GM18907 (cell line): ENCODE data around the gene NT5C1B.
A peak's percentile ranks its signal among the peaks of the same experiment; 100 is the strongest.
"Not testable (repeated sequence)": the region's sequence is repeated elsewhere in the genome, so short reads cannot be mapped to it uniquely, and the experiment has no call there.

Source experiments
- ATAC-seq: cut with Tn5 transposase; IDR thresholded peaks from one replicate; pipeline ENCODE4 v1.9.1; 2021; ENCODE audit warnings: mild to moderate bottlenecking, moderate library complexity; ENCODE audit not compliant: unreplicated experiment

Gene NT5C1B

GRCh38 chr2:18589354-18589753 lies at the start of gene NT5C1B:
Gene NT5C1B (minus strand): TSS chr2:18589569. CDS start chr2:18589468, 101 bp downstream.
- no peak for ATAC-seq

GRCh38 chr2:18637196-18637595 lies 47.8 kb upstream of the NT5C1B start:
- ATAC-seq: no peak

- ATAC-seq: not testable (repeated sequence)
These were observed 43.3 kb upstream of the NT5C1B start for GRCh38 chr2:18632699-18633098.

DNA sequence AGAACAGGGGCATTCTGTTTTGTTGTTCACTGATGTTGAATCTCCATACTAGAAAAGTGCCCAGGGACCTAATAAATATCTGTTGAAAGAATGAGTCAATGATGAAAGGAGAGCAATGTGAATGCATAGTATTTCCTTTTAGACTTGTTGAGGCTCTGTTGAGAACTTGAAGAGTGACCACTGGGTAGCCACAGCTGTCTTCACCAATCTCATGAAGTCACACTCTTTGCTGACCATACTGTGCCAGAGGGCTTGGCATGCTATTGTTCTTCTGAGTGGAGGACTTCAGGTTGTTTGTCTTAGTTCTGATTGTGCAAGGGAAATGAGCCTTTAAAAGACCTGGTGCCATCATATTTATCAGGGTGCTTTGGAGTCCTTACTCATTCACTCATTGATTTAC lies 41.6 kb upstream of the NT5C1B start:
- no peak for ATAC-seq

DNA sequence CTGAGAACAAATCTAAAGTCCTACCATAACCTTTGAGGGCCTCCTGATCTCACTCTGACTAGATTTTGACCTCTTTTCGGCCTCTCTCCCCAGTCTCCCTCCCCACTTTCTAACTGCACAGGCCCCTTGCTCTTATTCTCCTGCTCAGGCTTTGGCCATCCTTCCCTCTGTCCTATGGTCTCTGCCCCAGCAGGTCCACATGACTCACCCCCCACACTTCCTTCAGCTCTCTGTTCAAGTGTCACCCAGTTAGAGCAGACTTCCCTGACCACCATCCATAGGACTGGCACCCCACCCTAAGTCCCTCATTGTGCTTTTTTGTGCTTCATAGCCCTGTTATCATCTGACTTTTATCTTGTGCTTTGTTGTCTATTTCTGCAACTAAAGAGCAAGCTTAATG lies 41.2 kb upstream of the NT5C1B start:
- no peak for ATAC-seq

- no peak for ATAC-seq
These were observed 40.7 kb upstream of the NT5C1B start for GRCh38 chr2:18630101-18630500.

- ATAC-seq: no peak
These were observed 37.7 kb upstream of the NT5C1B start for GRCh38 chr2:18626958-18627650.

- ATAC-seq: no peak
These were observed 36.9 kb upstream of the NT5C1B start for GRCh38 chr2:18626256-18626668.

GRCh38 chr2:18625563-18625962 lies 36.2 kb upstream of the NT5C1B start:
- ATAC-seq: no peak

GRCh38 chr2:18623782-18624181 lies 34.4 kb upstream of the NT5C1B start:
- no peak for ATAC-seq

DNA sequence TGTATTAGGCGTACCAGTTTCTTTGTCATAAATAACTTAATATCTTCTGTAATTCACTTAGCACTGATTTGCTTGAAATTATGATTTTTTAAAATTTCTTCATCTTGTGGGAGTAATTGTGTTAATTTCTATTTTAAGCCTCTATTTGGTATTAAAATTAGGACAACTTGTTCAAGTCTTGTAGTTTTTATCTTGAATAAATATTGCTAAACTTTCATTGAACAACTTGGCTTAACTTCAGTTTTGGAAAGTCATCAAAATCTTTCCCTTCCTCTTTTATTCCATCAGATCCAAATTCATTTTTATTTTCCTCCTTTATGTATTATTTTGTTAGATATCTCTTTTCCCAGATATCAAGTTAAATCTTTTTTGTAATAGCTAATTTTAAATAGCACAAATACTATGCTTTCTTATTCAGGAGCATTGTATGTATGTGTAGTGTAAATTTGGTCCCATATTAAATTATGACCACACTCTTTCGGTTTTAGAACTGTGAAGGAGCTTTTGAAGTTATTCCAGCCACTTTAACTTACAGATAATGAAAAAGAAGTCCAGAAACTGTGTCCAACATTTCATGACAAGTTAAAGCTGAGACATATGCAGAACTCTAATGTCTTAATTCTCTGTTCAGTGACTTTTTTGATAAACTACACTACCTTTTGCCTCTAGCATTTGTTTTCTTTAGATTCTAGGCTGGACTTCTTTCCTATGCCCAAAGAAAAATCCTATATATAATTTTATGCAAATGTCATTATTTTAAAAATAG lies 31.7 kb upstream of the NT5C1B start:
- ATAC-seq: no peak

GRCh38 chr2:18619091-18619490 lies 29.7 kb upstream of the NT5C1B start:
- no peak for ATAC-seq

DNA sequence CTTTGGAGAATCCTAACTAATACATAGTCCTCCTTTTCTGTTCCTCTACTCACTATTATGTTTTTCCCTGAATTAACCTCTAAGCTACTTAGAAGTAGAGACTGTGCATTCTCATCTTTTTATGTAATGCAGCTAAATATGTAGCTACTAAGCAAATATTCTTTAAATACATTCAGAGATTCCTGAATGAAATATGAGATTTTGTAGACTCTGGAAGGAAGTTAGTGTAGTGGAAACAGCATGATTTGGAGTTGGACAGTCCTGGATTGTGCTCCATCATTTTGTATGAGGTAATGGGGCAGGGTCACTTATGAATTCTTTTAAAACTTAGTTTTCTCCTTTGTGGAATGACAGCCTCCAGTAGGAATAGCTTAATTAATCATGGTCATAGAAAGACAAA lies 24.7 kb upstream of the NT5C1B start:
- ATAC-seq: no peak

DNA sequence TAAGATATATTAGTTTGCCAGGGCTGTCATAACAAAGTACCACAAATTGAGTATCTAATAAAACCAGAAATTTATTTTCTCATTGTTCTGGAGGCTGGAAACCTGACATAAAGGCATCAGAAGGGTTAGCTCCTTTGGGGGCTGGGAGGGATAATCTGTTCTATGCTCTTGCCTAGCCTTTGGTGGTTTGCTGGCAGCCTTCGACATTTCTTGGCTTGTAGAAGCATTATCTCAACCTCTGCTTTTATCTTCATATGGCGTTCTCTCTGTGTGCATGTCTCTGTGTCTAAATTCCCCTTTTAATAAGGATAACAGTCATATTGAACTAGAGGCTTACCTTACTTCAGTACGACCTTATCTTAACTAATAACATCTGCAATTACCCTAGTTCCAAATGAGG lies 22.8 kb upstream of the NT5C1B start:
- no peak for ATAC-seq

DNA sequence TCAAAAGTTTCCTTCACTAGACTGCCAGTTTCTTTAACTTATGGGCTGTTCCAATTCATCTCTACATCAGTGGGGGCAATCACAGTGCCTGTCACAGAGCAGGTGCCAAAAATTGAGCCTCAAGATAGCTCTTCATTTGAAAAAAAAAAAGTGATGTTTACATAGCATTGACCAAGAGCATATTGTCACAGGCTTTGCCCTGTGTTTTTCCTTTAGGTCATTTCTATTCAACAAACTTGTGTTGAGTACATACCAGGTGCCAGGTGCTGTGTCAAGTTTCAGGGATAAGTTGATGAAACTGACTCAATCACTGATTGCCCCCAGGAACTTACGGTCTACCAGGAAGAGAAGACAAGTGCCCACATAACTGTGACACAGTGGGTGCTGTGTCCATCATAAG lies 22.2 kb upstream of the NT5C1B start:
- ATAC-seq: no peak

- no peak for ATAC-seq
These were observed 21.8 kb upstream of the NT5C1B start for GRCh38 chr2:18611184-18611583.

DNA sequence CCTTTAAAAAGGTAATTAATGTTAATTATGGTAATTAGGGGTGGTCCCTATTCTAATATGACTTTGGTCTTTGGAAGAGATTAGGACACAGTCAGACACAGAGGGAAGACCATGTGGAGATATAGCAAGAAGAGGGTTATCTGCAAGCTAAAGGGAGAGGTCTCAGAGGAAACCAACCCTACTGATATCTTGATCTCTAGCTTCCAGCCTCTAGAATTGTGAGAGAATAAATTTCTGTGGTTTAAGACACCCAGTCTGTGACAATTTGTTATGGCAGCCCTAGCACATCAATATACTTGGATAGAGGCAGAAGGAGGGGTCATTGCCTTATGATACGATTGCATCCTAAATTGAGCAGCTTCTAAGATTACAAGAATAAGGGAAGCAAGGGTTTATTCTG lies 21.3 kb upstream of the NT5C1B start:
- ATAC-seq: no peak

DNA sequence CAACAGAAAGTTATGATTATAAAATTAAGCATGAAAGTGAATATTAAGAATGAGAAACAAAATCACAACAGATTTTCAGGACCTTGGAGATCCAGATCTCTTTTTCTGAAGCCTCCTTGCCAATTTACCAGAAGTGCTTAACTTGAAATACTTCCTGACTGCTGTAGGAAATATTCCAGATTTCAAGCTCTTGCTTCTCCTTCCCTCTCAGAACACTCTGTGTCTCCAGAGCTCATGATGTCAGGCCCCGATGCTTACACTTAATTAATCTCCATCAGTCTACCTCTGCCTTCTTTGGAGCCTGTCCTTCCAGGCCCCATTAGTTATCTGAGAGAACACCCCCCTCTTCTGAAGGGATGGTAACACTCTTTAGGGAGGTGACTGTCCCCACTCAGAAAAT lies 20.7 kb upstream of the NT5C1B start:
- ATAC-seq: no peak

GRCh38 chr2:18605115-18605514 lies 15.7 kb upstream of the NT5C1B start:
- ATAC-seq: peak; percentile 50

DNA sequence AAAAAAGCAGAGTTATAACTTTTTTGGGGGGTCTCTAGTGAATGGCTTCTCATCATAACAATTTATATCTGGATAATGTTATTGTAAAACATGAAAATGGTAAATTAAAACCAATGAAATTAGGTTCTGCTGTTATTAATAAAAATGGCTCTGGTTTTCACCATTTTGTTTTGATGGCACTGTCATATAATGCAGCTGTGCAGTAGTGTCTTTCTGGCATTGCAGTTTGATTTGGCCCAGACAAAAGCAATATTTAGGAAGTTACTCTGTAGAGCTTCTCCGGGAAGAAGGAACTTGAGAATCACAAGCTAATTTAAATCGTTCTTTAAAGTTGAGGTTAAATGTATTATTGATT lies 15.1 kb upstream of the NT5C1B start:
- ATAC-seq: no peak

GRCh38 chr2:18603854-18604530 lies 14.6 kb upstream of the NT5C1B start:
- ATAC-seq: no peak

- ATAC-seq: no peak
These were observed 12.9 kb upstream of the NT5C1B start for GRCh38 chr2:18602298-18602697.
